Brain pericyte (primary cell): ENCODE data around the gene KCNK3.
"Not testable (repeated sequence)": the region's sequence is repeated elsewhere in the genome, so short reads cannot be mapped to it uniquely, and the experiment has no call there.

Source experiments
- DNase-seq: peaks from one replicate; pipeline ENCODE4 v3.0.0-alpha.2; 2012; ENCODE audit warnings: low read depth, low spot score

KCNK3 gene

DNA sequence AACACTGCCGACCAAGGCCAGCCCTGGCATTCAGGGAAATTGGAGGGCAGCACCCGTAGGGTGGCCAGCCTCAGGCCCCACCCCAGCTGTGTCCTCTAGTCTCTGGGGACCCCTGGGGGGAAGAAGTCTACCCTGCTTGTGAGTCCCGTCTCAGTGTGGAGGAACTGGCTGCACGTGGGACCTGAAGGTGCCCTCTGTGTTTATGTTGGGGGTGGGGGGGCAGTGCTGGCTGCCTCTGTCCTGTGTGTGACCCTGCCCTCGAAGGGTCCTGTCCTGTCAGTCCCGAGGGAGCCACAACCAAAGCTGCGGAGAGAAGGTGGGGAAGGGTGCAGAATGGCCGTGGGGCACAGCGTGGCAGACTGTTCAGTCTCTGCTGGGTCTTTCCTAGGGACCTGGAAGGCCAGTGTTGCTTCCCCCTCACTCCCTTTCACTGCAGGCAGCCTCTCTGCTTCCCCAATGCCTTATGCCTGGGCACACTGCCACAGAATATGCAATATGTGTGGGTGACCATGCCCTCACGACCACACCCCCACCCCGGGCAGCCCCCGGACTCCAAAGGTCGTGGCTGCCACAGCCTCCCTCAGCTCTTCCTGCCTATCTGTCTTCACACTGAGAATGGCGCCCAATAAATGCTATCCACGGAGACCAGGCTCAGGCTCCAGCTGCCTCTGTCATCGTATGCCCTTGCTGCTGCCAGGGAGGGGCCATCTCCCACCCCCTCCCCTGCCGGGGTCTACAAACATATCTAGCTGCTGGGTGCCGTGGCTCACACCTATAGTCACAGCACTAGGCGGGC is 38.2 kb downstream of the KCNK3 start:
- no peak for DNase-seq

DNA sequence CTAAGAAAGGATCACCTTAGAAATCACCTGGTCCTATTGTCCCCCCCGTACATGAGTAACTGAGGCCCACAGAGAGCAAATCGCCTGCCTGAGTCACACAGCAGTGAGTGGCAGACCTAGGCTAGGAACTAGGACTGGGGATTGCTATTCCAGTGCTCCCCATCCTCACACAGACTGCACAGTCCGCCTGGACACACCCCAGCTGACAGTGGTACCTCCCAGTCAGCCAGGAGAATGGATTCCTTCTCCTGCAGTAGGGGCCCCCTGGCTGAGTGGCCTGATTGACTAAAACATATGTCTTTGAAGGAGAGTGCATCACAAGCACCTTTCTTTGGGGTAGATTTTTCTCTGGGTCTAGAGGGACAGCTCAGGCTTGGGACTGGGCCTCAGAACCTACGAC is 39.2 kb downstream of the KCNK3 start:
- no peak for DNase-seq

DNA sequence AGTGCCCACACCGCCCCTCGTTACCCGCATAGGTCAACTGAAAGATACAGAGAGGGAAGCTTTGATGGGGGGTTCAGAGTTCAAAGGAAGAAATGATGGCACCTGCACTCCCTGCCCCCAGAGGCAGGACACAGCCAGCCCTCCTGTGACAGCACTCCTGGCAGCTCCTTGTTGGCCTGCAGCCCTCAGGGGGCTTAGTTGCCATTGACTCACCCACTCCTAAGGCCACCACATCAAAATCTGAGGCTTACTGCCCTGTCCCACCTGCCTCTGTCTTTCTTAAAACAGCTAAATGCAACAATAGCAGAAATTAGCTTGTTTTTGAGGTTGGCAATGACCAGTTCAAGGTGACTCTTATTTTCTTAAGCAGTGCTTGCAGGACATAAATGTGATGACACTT is 39.9 kb downstream of the KCNK3 start:
- DNase-seq: no peak

DNA sequence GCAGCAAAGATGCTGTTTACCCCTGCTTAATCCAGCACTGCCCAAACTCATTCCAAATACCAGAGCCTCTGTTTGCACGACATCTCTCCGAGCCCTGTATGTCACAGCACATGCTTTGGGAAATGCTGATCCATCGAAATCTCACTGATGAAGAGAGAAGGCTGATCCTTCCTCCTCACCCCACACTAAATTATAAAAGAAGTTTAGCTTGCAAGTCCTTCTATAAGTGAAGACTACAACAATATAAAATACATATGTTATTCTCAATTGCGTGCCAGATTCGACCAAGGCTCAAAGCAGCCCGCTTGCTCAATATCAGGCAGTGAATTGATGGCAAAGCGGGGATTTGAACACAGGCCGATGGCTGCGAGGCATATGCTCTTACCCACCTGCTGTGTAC is 40.9 kb downstream of the KCNK3 start:
- DNase-seq: no peak

DNA sequence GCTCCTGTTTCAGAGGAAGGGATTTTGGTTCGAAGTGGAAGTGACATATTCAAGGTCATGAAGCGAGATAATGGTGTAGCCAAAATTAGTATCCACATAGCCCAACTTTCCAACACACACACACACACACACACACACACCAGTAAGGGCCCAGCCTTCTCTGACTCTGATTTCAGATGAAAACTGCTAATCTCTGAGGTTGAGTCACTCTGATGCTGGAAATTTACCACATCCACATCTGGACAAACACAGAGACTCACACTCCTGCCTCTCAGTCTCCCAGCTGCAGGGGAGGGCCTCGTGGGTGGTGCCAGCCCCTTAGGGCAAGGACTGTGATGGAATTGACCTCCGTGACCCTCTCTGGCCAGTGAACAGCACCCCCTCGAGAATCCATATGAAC is 42.6 kb downstream of the KCNK3 start:
- DNase-seq: peak; percentile 80

DNA sequence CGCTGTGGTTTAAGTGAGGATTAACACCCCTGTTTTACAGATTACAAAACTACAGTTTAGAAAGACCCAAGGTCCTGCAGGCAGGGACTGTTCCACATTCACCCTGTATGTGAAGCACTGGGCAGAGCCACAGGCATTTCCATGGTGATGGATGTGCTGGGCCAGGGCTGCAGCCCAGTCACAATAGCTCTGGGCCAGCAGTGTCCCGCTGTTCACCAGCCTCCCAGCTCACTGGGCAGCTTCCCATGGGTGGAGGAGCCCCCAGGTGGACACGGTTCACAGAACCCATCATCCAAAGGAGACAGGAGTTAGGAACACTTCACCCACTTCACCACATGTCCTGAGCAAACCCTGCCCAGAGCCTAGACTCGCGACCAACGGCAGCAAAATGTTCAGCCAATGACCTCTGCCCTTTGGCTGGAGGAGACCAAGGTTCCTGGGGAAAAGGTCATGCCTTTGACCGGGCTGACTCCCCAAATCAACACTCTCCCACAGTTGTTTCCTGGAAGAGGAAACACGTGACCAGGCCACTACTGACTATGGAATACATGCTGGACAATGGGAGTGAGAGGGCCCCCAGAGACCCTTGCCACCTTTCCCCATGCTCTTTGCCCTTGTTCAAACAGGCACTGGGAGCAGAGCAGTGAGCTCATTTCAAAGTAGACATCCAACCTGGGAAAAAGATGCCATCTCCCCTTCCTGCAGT is 43.5 kb downstream of the KCNK3 start:
- no peak for DNase-seq

DNA sequence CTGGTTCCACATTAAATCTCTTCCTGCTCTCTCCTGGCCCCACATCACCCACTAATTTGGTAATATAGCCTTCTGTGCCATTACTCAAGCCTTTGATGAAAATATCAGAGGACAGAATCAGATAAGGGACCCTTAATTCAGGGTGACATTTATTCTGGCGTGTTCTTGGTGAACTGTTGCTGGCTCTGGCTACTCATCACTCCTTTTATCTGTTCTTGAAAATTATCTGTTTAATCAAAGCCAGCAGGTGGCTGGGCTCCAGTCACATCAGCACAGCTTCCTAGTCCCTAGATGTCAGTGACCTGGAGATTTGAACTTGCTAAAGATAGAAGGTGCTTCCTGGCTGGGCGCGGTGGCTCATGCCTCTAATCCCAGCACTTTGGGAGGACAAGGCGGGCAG is 44.7 kb downstream of the KCNK3 start:
- no peak for DNase-seq

DNA sequence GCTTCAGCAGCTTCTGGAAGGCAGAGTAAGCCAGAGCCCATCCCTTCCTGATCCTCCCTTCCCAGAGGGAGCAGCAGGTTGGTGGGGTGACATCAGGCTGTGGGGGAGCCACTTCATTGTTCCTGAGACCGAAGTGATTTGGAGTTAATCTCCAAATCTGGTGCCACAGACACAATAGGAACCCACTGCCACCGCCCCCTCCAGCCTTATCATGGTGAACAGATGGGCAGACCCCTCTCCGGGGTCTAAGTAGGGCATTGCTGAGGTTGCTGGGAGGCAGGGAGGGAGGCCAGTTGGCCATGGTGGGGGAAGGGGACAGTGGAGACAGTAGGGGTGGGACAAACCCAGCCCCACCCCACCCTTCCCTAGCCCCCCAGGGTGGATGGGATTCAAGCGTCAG is 46.0 kb downstream of the KCNK3 start:
- DNase-seq: no peak

DNA sequence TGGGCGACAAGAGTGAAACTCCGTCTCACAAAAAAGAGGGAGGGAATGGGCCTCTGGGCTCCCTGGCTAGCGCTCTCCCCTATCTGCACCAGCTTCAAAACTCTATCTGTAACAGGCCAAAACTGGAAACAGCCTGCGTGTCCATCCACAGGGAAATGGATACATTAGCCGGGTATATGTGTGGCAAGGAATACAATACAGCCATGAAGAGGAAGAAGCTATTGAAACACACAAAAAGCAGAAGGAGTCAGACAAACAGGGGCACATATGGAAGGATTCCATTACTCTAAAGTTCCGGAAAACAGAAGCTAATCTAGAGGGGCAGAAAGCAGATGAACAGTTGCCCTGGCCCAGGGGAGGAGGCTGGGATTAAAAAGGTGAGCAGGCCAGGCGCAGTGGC is 47.0 kb downstream of the KCNK3 start:
- no peak for DNase-seq

DNA sequence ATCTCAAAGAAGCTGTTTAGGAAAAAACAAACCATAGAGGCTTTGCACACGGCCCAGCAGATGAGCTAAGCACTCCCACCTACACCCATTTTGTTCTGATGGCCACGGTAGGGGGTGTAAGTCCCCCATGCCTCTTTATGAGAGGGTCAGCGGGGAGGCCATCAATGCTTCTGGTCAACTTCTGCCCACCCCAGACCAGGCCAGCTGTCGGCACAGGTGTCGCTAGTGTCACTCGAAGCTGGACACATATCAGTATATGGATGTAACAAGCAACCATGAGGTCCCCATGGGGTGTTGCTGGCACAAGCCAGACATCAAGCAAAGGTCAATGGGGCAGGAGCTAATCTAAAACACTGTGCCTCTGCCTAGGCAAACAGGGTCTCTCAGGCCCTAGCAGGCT is 47.8 kb downstream of the KCNK3 start:
- DNase-seq: no peak

DNA sequence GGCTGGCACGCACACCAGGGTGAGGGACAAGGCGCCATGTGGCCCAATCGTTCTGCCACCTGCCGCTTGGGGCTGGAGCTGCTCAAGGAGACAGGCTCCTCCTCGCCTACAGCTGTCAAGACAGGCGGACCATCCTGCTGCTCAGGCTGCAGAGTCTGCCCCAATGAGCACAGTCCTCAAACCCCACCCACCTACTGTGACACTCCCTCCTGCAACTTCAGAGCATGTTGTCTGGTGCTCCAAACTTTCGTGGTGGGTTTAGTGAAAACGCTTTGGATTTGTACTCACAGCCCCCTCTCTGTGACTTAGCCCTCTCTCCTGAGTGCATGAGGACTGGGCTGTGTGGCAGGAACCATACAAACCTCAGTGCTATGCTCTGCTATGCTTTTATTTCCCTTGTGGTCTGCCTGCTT is 48.4 kb downstream of the KCNK3 start:
- no peak for DNase-seq

DNA sequence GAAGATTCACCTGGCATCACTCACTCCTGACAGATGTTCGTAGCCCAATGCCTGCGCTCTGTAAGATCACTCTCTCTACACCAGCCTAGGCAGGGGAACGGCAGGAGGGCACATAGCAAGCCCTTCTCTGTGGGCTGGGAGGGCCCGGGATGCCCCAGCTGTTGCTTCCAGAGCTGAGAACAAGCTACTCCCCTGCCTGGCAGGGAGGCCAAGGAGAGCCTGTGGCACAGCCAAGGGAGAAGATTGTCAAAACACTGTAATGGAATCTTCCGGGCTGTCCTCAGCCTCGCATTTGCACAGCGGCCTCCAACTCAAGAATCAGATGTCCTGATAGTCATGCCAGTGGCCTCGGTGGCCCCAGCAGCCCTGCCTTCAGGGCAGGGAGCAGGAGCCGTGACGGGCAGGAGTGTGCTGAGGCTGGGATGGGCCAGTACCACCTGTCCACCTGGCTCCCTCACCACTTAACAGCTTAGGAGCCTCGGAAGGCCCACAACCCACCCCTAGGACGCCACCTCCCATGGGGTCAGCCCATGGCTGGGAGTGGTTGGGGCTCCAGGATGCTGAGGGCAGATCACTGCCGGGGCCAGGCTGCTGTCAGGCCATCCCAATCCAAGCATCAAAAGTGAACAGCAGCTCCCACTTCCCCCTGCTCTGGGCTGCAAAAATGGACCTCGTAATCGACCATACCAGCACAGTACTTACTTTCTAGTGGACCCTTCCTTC is 49.7 kb downstream of the KCNK3 start:
- no peak for DNase-seq

DNA sequence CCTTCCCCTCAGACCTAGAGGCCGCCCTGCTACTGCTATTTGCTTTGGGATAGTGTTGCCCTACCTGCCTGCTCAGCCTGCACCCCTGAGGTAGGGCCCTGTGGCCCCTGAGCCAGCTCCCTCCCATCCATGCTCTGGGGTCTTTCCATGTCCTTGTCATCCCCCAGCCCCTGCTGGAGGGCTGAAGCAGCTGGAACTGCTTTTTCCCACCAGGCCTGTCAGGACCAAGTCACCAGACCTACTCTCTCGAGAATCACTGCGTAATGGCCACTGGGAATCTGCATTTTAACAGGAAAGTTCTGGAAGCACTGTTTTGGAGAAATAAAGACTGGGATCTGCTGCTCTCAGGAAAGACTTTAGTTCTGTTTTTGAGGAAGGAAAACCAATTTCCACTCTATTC is 51.3 kb downstream of the KCNK3 start:
- no peak for DNase-seq

DNA sequence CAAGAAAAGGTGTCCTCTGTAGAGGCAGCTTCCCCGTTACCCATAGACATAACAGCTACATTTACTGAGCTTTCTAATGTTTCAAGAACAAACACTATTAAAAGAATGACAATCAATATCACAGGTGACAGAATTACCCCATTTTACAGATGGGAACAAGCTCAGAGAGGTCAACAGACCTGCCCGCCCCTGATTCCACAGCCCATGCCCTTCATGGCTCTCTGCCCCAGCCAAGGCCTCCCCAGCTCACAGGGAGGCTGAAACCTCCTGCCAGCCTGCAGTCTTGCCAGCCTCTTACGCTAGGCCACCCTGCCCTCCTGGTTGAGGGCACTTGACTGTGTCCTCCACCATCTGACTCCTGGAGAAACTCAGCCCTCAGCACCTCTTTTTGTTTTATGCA is 52.4 kb downstream of the KCNK3 start:
- no peak for DNase-seq

DNA sequence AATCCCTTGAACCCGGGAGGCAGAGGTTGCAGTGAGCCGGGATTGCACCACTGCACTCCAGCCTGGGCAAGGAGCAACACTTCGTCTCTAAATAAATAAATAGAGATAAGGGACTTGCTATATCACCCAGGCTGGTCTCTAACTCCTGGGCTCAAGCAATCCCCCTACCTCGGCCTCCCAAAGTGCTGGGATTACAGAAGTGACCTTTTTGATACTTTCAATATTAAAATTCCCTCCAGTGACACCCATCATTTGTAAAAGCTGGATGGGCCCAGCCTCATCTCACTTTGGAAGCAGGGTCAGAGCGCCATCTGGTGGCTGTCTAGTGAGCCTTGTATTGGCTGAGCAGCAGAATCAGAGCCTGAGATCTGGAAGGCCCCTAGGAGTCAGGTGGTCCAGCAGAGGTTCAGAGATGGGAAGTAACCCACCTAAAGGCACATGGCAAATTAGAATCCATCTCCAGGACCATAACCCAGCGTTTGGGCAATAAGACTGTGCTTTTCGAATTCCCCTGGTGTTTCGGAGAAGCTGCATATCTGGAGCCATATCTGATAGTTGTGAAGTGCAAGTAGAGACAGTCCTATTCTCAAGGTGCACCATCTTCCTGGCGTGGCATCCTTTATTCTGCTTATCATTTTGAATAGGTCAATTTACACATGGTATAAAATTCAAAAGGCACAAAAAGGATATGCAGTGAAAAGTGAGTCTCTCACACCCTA is 53.2 kb downstream of the KCNK3 start:
- DNase-seq: no peak

DNA sequence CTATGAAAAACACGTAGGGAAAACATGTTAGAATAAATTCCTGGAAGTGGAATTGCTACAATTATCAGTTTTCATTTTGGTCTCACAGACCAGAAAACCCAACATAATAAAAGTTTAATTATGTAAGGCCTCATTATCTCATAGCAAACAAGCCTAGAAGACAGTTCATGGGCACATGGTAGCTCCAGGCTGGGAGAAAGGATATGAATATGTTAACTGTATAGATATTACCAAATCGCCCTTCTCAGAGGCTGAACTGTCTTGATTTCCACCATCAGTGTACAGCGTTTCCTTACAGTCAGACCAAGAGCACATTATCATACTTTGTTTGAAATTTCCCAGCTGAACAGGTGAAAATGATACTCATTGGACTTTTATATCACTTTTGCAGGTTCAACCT is 54.4 kb downstream of the KCNK3 start:
- no peak for DNase-seq

DNA sequence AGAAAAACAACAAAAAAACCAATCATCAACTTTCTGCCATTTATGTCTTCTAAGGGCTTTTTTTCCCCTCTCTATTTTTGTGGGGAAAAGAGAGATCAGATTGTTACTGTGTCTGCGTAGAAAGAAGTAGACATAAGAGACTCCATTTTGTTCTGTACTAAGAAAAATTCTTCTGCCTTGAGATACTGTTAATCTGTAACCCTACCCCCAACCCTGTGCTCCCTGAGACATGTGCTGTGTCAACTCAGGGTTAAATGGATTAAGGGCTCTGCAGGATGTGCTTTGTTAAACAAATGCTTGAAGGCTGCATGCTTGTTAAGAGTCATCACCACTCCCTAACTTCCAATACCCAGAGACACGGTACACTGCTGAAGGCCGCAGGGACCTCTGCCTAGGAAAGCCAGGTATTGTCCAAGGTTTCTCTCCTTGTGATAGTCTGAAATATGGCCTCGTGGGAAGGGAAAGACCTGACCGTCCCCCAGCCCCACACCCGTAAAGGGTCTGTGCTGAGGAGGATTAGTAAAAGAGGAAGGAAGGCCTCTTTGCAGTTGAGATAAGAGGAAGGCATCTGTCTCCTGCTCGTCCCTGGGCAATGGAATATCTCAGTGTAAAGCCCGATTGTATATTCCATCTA is 57.4 kb downstream of the KCNK3 start:
- not testable (repeated sequence) for DNase-seq

DNA sequence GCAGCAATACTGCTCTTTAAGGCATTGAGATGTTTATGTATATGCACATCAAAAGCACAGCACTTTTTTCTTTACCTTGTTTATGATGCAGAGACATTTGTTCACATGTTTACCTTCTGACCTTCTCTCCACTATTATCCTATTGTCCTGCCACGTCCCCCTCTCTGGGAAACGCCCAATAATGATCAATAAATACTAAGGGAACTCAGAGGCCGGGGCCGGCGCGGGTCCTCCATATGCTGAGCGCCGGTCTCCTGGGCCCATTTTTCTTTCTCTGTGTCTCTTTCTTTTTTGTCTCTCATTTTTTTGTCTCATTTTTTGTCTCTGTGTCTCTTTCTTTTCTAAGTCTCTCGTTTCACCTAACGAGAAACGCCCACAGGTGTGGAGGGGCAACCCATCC is 57.9 kb downstream of the KCNK3 start:
- DNase-seq: not testable (repeated sequence)

DNA sequence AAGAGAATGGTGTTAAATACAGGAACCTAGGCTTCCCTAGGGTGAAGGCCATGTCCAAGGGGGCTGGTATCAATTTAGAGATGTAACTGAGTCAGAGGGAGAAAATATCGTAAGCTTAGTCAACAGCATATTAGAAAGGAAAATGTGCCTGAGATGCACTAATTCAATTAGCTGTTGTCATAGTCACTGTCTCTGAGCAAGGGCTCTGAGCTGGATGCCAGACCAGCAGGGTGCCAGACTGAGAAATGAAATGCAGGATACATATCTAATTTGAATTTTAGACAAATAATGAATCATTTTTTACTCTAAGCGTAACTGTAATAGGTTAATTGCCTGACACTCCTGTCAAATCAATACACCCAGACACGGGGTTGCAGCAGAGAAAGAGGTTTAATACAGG is 60.1 kb downstream of the KCNK3 start:
- DNase-seq: no peak

DNA sequence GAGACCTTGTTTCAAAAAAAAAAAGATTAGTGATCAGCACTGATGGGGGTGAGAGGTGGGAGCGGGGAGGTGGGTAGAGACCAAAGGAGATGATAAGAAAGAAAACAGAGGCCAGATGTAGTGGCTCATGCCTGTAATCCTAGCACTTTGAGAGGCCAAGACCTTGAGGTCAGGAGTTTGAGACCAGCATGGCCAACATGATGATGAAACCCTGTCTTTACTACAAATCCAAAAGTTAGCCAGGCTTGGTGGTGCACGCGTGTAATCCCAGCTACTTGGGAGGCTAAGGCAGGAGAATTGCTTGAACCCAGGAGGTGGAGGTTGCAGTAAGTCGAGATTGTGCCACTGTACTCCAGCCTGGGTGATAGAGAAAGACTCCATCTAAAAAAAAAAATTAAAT is 62.0 kb downstream of the KCNK3 start:
- DNase-seq: no peak

DNA sequence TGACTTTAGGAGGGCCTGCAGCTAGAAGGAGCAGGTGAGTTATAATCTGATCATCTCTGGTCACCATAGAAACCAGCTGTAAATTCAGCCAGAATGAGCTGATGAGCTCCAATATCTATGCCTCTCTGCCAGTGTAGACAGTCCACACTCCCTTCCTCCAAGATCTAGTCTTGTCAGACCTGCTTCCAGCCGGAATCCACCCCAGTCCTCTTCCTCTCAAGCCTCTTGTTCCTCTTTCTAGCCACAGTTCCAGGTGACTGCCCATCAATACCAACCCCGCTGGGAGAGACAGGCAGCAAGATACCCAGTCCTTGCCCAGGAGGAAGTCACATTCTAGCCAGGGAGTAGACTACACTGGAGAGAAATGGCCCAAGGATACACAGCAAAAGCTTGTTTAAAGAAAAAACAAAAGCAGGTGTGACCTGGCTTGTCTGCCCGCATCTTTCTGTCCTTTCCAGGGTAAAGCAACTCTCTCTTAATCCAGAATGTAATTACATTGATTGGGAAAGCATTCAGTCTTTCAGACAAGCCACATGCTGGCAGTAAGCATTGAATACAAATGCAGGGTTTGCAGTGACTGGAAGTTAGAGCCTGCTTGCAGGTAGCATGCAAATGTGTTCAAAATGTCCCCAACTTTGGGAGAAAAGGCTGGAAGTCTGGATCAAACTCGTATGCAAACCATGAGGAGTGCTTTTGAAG is 62.6 kb downstream of the KCNK3 start:
- DNase-seq: no peak
